PFSK-1 (cell line): ENCODE measurements around the gene ACADM.

Source experiments
- FOXP2 ChIP-seq: optimal IDR thresholded peaks from 2 replicates; pipeline ENCODE3; 2011; ENCODE audit warnings: borderline replicate concordance, control low read depth, inconsistent platforms; ENCODE audit not compliant: insufficient read depth; ENCODE audit errors: extremely low read length, extremely low read depth
- POLR2AphosphoS5 ChIP-seq: IDR thresholded peaks from 2 replicates; pipeline ENCODE4 v1.6.1; 2012; ENCODE audit warnings: low read depth, mild to moderate bottlenecking, control low read depth, low read length, moderate library complexity
- SIN3A ChIP-seq: IDR thresholded peaks from 2 replicates; pipeline ENCODE4 v1.6.1; 2012; ENCODE audit warnings: mild to moderate bottlenecking, low read length, moderate library complexity, borderline replicate concordance; ENCODE audit not compliant: insufficient read depth
- TAF1 ChIP-seq: IDR thresholded peaks from 2 replicates; pipeline ENCODE4 v1.6.1; 2012; ENCODE audit warnings: low read length, control low read depth, borderline replicate concordance; ENCODE audit not compliant: insufficient read depth
- TF ChIP-seq, protein P1 (sequence below), 2 experiments: IDR thresholded peaks; 2 replicates each; pipeline versions ENCODE4 v1.6.1 to v1.8.0; 2011 to 2012; ENCODE audit warnings: low read depth in 2 of 2, low read length in 2 of 2, control low read depth in 1 of 2, inconsistent platforms in 1 of 2, mild to moderate bottlenecking in 1 of 2, moderate library complexity in 1 of 2; ENCODE audit not compliant: insufficient read depth in 1 of 2

The ACADM gene

DNA sequence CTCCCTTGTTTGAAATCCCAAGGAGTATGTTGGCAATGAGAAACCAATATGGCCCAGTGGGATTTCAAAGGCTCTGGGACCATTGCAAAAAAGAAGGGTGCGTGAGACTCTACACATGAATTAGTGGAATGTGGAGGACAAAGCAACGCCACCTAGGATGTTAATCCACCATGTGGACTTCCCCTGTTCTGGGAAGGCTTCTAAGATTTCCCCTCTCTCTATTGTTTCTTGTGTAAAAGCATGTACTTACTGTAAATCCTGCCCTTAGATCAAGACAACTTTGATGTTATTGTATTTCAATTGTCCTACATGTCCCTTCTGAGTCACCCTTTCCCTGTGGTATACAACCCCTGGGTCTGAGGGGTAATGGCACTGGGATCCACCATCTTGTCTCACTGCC, 4.7 kb upstream of the ACADM start:
- TF ChIP-seq, protein P1, sequence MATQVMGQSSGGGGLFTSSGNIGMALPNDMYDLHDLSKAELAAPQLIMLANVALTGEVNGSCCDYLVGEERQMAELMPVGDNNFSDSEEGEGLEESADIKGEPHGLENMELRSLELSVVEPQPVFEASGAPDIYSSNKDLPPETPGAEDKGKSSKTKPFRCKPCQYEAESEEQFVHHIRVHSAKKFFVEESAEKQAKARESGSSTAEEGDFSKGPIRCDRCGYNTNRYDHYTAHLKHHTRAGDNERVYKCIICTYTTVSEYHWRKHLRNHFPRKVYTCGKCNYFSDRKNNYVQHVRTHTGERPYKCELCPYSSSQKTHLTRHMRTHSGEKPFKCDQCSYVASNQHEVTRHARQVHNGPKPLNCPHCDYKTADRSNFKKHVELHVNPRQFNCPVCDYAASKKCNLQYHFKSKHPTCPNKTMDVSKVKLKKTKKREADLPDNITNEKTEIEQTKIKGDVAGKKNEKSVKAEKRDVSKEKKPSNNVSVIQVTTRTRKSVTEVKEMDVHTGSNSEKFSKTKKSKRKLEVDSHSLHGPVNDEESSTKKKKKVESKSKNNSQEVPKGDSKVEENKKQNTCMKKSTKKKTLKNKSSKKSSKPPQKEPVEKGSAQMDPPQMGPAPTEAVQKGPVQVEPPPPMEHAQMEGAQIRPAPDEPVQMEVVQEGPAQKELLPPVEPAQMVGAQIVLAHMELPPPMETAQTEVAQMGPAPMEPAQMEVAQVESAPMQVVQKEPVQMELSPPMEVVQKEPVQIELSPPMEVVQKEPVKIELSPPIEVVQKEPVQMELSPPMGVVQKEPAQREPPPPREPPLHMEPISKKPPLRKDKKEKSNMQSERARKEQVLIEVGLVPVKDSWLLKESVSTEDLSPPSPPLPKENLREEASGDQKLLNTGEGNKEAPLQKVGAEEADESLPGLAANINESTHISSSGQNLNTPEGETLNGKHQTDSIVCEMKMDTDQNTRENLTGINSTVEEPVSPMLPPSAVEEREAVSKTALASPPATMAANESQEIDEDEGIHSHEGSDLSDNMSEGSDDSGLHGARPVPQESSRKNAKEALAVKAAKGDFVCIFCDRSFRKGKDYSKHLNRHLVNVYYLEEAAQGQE (IDR thresholded peaks at IDR 0.05; ENCODE audit: insufficient read depth in 1 of 2, low read depth in 2 of 2, low read length in 2 of 2) = no peak
- TF ChIP-seq FOXP2 (no peak), SIN3A (no peak), POLR2AphosphoS5 (no peak), TAF1 (no peak)

DNA sequence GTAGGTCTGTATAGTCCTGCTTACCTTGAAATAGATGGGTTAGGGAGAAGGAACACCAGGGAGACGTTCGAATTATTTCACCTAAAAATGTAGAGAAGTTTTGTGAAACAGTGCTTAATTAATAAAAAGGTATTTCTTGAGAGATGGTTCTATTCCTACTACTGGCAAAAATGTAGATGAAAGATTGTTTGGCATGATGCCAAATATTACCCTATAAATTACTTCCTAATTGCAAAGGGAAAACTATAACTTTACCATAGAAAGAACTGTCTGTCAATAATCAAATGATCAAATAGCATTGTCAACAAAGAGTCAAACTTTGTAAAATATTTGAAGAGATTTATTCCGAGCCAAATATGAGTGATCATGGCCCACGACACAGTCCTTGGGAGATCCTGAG, 4.2 kb upstream of the ACADM start:
- no peak for TF ChIP-seq FOXP2
- TF ChIP-seq TAF1 = no peak
- no peak for TF ChIP-seq POLR2AphosphoS5
- TF ChIP-seq, protein P1 (IDR thresholded peaks at IDR 0.05; ENCODE audit: insufficient read depth in 1 of 2, low read depth in 2 of 2, low read length in 2 of 2) = no peak
- TF ChIP-seq SIN3A = no peak

DNA sequence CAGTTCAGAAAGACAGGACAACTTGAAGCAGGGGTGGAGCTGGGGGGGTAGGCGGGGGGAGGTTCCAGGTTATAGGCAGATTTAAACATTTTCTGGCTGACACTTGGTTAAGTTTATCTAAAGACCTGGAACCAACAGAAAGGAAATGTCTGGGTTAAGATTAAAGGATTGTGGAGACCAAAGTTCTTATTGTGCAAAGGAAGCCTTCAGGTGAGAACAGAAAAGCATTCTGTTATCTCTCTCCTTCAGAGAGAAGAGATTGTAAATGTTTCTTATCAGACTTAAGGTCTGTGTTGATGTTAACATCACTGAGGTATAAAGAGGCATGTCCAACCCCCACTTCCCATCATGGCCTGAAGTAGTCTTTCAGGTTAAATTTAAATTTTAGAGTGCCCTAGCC, 3.7 kb upstream of the ACADM start:
- no peak for TF ChIP-seq TAF1
- no peak for TF ChIP-seq FOXP2
- TF ChIP-seq, protein P1 (IDR thresholded peaks at IDR 0.05; ENCODE audit: insufficient read depth in 1 of 2, low read depth in 2 of 2, low read length in 2 of 2) = no peak
- TF ChIP-seq POLR2AphosphoS5 = no peak
- no peak for TF ChIP-seq SIN3A

- TF ChIP-seq POLR2AphosphoS5 (no peak), TAF1 (no peak), FOXP2 (no peak), SIN3A (no peak)
- TF ChIP-seq, protein P1 (IDR thresholded peaks at IDR 0.05; ENCODE audit: insufficient read depth in 1 of 2, low read depth in 2 of 2, low read length in 2 of 2) = no peak
These were observed 1.5 kb upstream of the ACADM start for GRCh38 chr1:75722966-75723365.

GRCh38 chr1:75723989-75724471, 479 bp upstream of the ACADM start:
- TF ChIP-seq TAF1 = 0 out of 2 replicates have a peak, but pooled peaks have one; percentile 34
- no peak for TF ChIP-seq FOXP2
- no peak for TF ChIP-seq POLR2AphosphoS5
- TF ChIP-seq SIN3A = peak; percentile 43; the same call in 1 of the 2 replicates
- TF ChIP-seq, protein P1 (IDR thresholded peaks at IDR 0.05; ENCODE audit: insufficient read depth in 1 of 2, low read depth in 2 of 2, low read length in 2 of 2) = no peak
